ENCODE data around the gene ANKS1B.
A peak's percentile ranks its signal among the peaks of the same experiment; 100 is the strongest.
"Not testable (repeated sequence)": the region's sequence is repeated elsewhere in the genome, so short reads cannot be mapped to it uniquely, and the experiment has no call there.

ANKS1B gene

GRCh38 chr12:98895086-98895651, 1089.6 kb downstream of the ANKS1B start:
- peak; percentile 37 for DNase-seq

GRCh38 chr12:98894412-98895085, 1090.2 kb downstream of the ANKS1B start:
- DNase-seq = peak; percentile 55

GRCh38 chr12:98893675-98894411, 1090.9 kb downstream of the ANKS1B start:
- DNase-seq = peak; percentile 36

GRCh38 chr12:98893126-98893674, 1091.5 kb downstream of the ANKS1B start:
- peak; percentile 44 for DNase-seq

GRCh38 chr12:98885778-98886177, 1099.0 kb downstream of the ANKS1B start:
- no peak for DNase-seq

GRCh38 chr12:98883231-98883630, 1101.5 kb downstream of the ANKS1B start:
- DNase-seq = no peak

GRCh38 chr12:98882526-98882925, 1102.2 kb downstream of the ANKS1B start:
- DNase-seq = no peak

GRCh38 chr12:98873776-98874175, 1111.0 kb downstream of the ANKS1B start:
- no peak for DNase-seq

- DNase-seq = no peak
Observed at GRCh38 chr12:98870504-98870903, 1114.2 kb downstream of the ANKS1B start.

GRCh38 chr12:98869886-98870503, 1114.7 kb downstream of the ANKS1B start:
- no peak for DNase-seq

GRCh38 chr12:98868538-98868937, 1116.2 kb downstream of the ANKS1B start:
- DNase-seq = no peak

GRCh38 chr12:98868076-98868475, 1116.7 kb downstream of the ANKS1B start:
- no peak for DNase-seq

- DNase-seq = no peak
Observed at GRCh38 chr12:98864363-98864762, 1120.4 kb downstream of the ANKS1B start.

- no peak for DNase-seq
Observed at GRCh38 chr12:98863167-98863566, 1121.6 kb downstream of the ANKS1B start.

- DNase-seq = peak; percentile 30
Observed at GRCh38 chr12:98861251-98861650, 1123.5 kb downstream of the ANKS1B start.

- no peak for DNase-seq
Observed at GRCh38 chr12:98856897-98857540, 1127.7 kb downstream of the ANKS1B start.

GRCh38 chr12:98852181-98852580, 1132.6 kb downstream of the ANKS1B start:
- no peak for DNase-seq

- DNase-seq = no peak
Observed at GRCh38 chr12:98847242-98847641, 1137.5 kb downstream of the ANKS1B start.

GRCh38 chr12:98845957-98846356, 1138.8 kb downstream of the ANKS1B start:
- no peak for DNase-seq

- no peak for DNase-seq
Observed at GRCh38 chr12:98840325-98840724, 1144.4 kb downstream of the ANKS1B start.

- peak; percentile 39 for DNase-seq
Observed at GRCh38 chr12:98838231-98838647, 1146.5 kb downstream of the ANKS1B start.

- not testable (repeated sequence) for DNase-seq
Observed at GRCh38 chr12:98837134-98837752, 1147.5 kb downstream of the ANKS1B start.
